ENCODE results near the gene CAB39. TPM values are rescaled to one million over a fixed set of nuclear protein-coding genes. Genes with fewer than 3 reads are reported as not detected.

The CAB39 gene
- polyA plus RNA-seq, 1 donor from 2014 or later: 118 TPM

- peaks cover 8% of the 10 kb centered on the region for H3K36me3 ChIP-seq (ENCODE audit: insufficient read depth, low read length)
- peaks cover 8% of the 10 kb centered on the region for H3K79me2 ChIP-seq (replicated peaks; ENCODE audit: insufficient read depth, low read length)
- H3K9me2 ChIP-seq (ENCODE audit: insufficient read depth, low read length): no peaks in the 10 kb centered on the region
- no peaks in the 10 kb centered on the region for H4K20me1 ChIP-seq (ENCODE audit: insufficient read depth)
- H3K9ac ChIP-seq (ENCODE audit: low read length): no peak overlapping the region
- H3K4me3 ChIP-seq (ENCODE audit: low read length): no peak overlapping the region
- TF ChIP-seq TAF1 (IDR thresholded peaks at IDR 0.05; ENCODE audit: low read depth) (no peak), REST (IDR thresholded peaks at IDR 0.05; ENCODE audit: borderline replicate concordance) (no peak), RAD21 (conservative IDR thresholded peaks at IDR 0.05) (no peak), CTCF (IDR thresholded peaks at IDR 0.05; ENCODE audit: poor library complexity, severe bottlenecking) (no peak), MXI1 (conservative IDR thresholded peaks at IDR 0.05; ENCODE audit: poor library complexity, severe bottlenecking) (no peak), EZH2 (IDR thresholded peaks at IDR 0.05; ENCODE audit: borderline replicate concordance, insufficient read depth, low read length, poor library complexity, severe bottlenecking) (no peak), EP300 (conservative IDR thresholded peaks at IDR 0.05; ENCODE audit: poor library complexity, severe bottlenecking) (no peak), POLR2AphosphoS5 (IDR thresholded peaks at IDR 0.05) (no peak), SMC3 (conservative IDR thresholded peaks at IDR 0.05; ENCODE audit: poor library complexity) (no peak)
- no peaks in the 10 kb centered on the region for H3F3A ChIP-seq (ENCODE audit: insufficient read depth, low read length, poor library complexity, severe bottlenecking)
- no peak overlapping the region for H2AFZ ChIP-seq (ENCODE audit: low read depth, low read length)
- H3K27me3 ChIP-seq (ENCODE audit: insufficient read depth, low read depth, low read length): no peaks in the 10 kb centered on the region
- H3K9me3 ChIP-seq (ENCODE audit: low read length): no peaks in the 10 kb centered on the region
- no peak overlapping the region for H3K4me2 ChIP-seq (ENCODE audit: low read length)
- H3K27ac ChIP-seq (ENCODE audit: low read length): no peak overlapping the region
Measured at GRCh38 chr2:230759481-230760167, 47.0 kb downstream of the CAB39 start.

GRCh38 chr2:230761704-230762103 lies 49.1 kb downstream of the CAB39 start:
- H3K4me2 ChIP-seq (ENCODE audit: low read length): no peak overlapping the region
- no peaks in the 10 kb centered on the region for H3K9me2 ChIP-seq (ENCODE audit: insufficient read depth, low read length)
- peaks cover 8% of the 10 kb centered on the region for H3K36me3 ChIP-seq (ENCODE audit: insufficient read depth, low read length)
- TF ChIP-seq REST (IDR thresholded peaks at IDR 0.05; ENCODE audit: borderline replicate concordance) (no peak), RAD21 (conservative IDR thresholded peaks at IDR 0.05) (no peak), MXI1 (conservative IDR thresholded peaks at IDR 0.05; ENCODE audit: poor library complexity, severe bottlenecking) (no peak), SMC3 (conservative IDR thresholded peaks at IDR 0.05; ENCODE audit: poor library complexity) (no peak), EP300 (conservative IDR thresholded peaks at IDR 0.05; ENCODE audit: poor library complexity, severe bottlenecking) (no peak), EZH2 (IDR thresholded peaks at IDR 0.05; ENCODE audit: borderline replicate concordance, insufficient read depth, low read length, poor library complexity, severe bottlenecking) (no peak), POLR2AphosphoS5 (IDR thresholded peaks at IDR 0.05) (no peak), CTCF (IDR thresholded peaks at IDR 0.05; ENCODE audit: poor library complexity, severe bottlenecking) (no peak), TAF1 (IDR thresholded peaks at IDR 0.05; ENCODE audit: low read depth) (no peak)
- no peak overlapping the region for H3K27ac ChIP-seq (ENCODE audit: low read length)
- no peaks in the 10 kb centered on the region for H3K79me2 ChIP-seq (replicated peaks; ENCODE audit: insufficient read depth, low read length)
- H3F3A ChIP-seq (ENCODE audit: insufficient read depth, low read length, poor library complexity, severe bottlenecking): no peaks in the 10 kb centered on the region
- H4K20me1 ChIP-seq (ENCODE audit: insufficient read depth): no peaks in the 10 kb centered on the region
- H2AFZ ChIP-seq (ENCODE audit: low read depth, low read length): no peak overlapping the region
- H3K27me3 ChIP-seq (ENCODE audit: insufficient read depth, low read depth, low read length): no peaks in the 10 kb centered on the region
- H3K4me3 ChIP-seq (ENCODE audit: low read length): no peak overlapping the region
- H3K9ac ChIP-seq (ENCODE audit: low read length): no peak overlapping the region
- H3K9me3 ChIP-seq (ENCODE audit: low read length): no peaks in the 10 kb centered on the region

Data from neural cell (in vitro differentiated cells).